Measurements from ENCODE around the gene FTH1. TPM values are rescaled to one million over a fixed set of nuclear protein-coding genes. Genes with fewer than 3 reads are reported as not detected.
"Not testable (repeated sequence)": the region's sequence is repeated elsewhere in the genome, so short reads cannot be mapped to it uniquely, and the experiment has no call there.

Gene FTH1
- total RNA-seq, 1 donor from 2014 or later, result 2,346 TPM

GRCh38 chr11:62011881-62012280 lies 44.4 kb upstream of the FTH1 start:
- H3K9me3 ChIP-seq (replicated peaks), result no peaks in the 10 kb centered on the region
- no peaks in the 10 kb centered on the region for H3K27me3 ChIP-seq (ENCODE audit: low read depth)
- no peaks in the 10 kb centered on the region for H3K4me1 ChIP-seq
- no peak for DNase-seq
- no peak overlapping the region for H3K27ac ChIP-seq (replicated peaks)
- no peak for TF ChIP-seq CTCF (IDR thresholded peaks at IDR 0.05; ENCODE audit: borderline replicate concordance)
- H3K4me3 ChIP-seq, result no peak overlapping the region
- H3K36me3 ChIP-seq, result no peaks in the 10 kb centered on the region
- intact Hi-C loops (cut with micrococcal nuclease), result no loop called here

- no peak overlapping the region for H3K4me3 ChIP-seq
- no peak for DNase-seq
- H3K36me3 ChIP-seq, result no peaks in the 10 kb centered on the region
- intact Hi-C loops (cut with micrococcal nuclease), result no loop called here
- H3K27me3 ChIP-seq (ENCODE audit: low read depth), result no peaks in the 10 kb centered on the region
- no peaks in the 10 kb centered on the region for H3K9me3 ChIP-seq (replicated peaks)
- TF ChIP-seq CTCF (IDR thresholded peaks at IDR 0.05; ENCODE audit: borderline replicate concordance), result no peak
- no peak overlapping the region for H3K27ac ChIP-seq (replicated peaks)
- no peaks in the 10 kb centered on the region for H3K4me1 ChIP-seq
These were observed 43.6 kb upstream of the FTH1 start for GRCh38 chr11:62010935-62011528.

GRCh38 chr11:62008193-62008592 lies 40.8 kb upstream of the FTH1 start:
- peaks cover 3% of the 10 kb centered on the region for H3K4me1 ChIP-seq
- H3K36me3 ChIP-seq, result no peaks in the 10 kb centered on the region
- intact Hi-C loops (cut with micrococcal nuclease), result no loop called here
- TF ChIP-seq CTCF (IDR thresholded peaks at IDR 0.05; ENCODE audit: borderline replicate concordance), result no peak
- no peaks in the 10 kb centered on the region for H3K9me3 ChIP-seq (replicated peaks)
- H3K4me3 ChIP-seq, result no peak overlapping the region
- H3K27ac ChIP-seq (replicated peaks), result no peak overlapping the region
- H3K27me3 ChIP-seq (ENCODE audit: low read depth), result no peaks in the 10 kb centered on the region
- DNase-seq, result no peak

- no peak for TF ChIP-seq CTCF (IDR thresholded peaks at IDR 0.05; ENCODE audit: borderline replicate concordance)
- no peak for DNase-seq
- Histone ChIP-seq H3K36me3 (no peaks in the 10 kb centered on the region), H3K4me3 (no peak overlapping the region), H3K27me3 (ENCODE audit: low read depth) (no peaks in the 10 kb centered on the region), H3K9me3 (replicated peaks) (peaks cover 4% of the 10 kb centered on the region), H3K27ac (replicated peaks) (no peak overlapping the region), H3K4me1 (peaks cover 6% of the 10 kb centered on the region)
- intact Hi-C loops (cut with micrococcal nuclease), result no loop called here
These were observed 37.0 kb upstream of the FTH1 start for GRCh38 chr11:62004473-62004872.

GRCh38 chr11:62002283-62002682 lies 34.8 kb upstream of the FTH1 start:
- DNase-seq; H3K4me1 ChIP-seq; H3K36me3 ChIP-seq; H3K4me3 ChIP-seq; H3K27ac ChIP-seq (replicated peaks); intact Hi-C loops (cut with micrococcal nuclease); H3K27me3 ChIP-seq (ENCODE audit: low read depth); H3K9me3 ChIP-seq (replicated peaks): not testable (repeated sequence)

- intact Hi-C loops (cut with micrococcal nuclease), result no loop called here
- Histone ChIP-seq H3K4me3 (no peak overlapping the region), H3K27me3 (ENCODE audit: low read depth) (no peaks in the 10 kb centered on the region), H3K36me3 (no peaks in the 10 kb centered on the region), H3K9me3 (replicated peaks) (peaks cover 10% of the 10 kb centered on the region), H3K4me1 (peaks cover 6% of the 10 kb centered on the region), H3K27ac (replicated peaks) (no peak overlapping the region)
- no peak for DNase-seq
- TF ChIP-seq CTCF (IDR thresholded peaks at IDR 0.05; ENCODE audit: borderline replicate concordance), result no peak
These were observed 34.2 kb upstream of the FTH1 start for GRCh38 chr11:62001450-62002191.

All from left ventricle myocardium inferior (tissue), 1 donor.